ENCODE measurements around the gene PABPC1L. TPM values are rescaled to one million over a fixed set of nuclear protein-coding genes. Genes with fewer than 3 reads are reported as not detected.

The PABPC1L gene
- total RNA-seq, 1 experiment from 2014 or later, result 83.5 TPM

- H3K4me3 Mint-ChIP-seq, result no peak overlapping the region
- no peaks in the 10 kb centered on the region for H3K9me3 Mint-ChIP-seq
- H4K5ac ChIP-seq (ENCODE audit: insufficient read length, low read depth, low read length), result no peak overlapping the region
- no CpG with 5 or more reads among the region's 3 CpGs for WGBS (ENCODE audit: extremely low coverage, insufficient read length, low lambda C conversion rate)
- no peak overlapping the region for H4K91ac ChIP-seq (ENCODE audit: insufficient read length, low read depth, low read length)
- H3K23me2 ChIP-seq (ENCODE audit: insufficient read length, low read depth, low read length, poor library complexity, severe bottlenecking), result no peaks in the 10 kb centered on the region
- H2BK5ac ChIP-seq (ENCODE audit: insufficient read length, low read length), result no peak overlapping the region
- no peak overlapping the region for H3K14ac ChIP-seq (ENCODE audit: insufficient read depth, low read length)
- H2BK20ac ChIP-seq (ENCODE audit: low read depth, low read length, poor library complexity, severe bottlenecking), result no peak overlapping the region
- H3K56ac ChIP-seq (ENCODE audit: insufficient read length, low read depth, low read length), result no peak overlapping the region
- no peak overlapping the region for H2BK15ac ChIP-seq (ENCODE audit: low read depth, low read length)
- no peaks in the 10 kb centered on the region for H3K27me3 ChIP-seq (ENCODE audit: insufficient read depth, low read length)
- H2AFZ ChIP-seq (ENCODE audit: low read length), result no peak overlapping the region
- H3K4ac ChIP-seq (ENCODE audit: low read depth, low read length), result no peak overlapping the region
- DNase-seq, result no peak
- peaks cover 17 to 61% (median 32%) of the 10 kb centered on the region in 3 experiments; a peak in 6 of 7 replicates for H3K36me3 Mint-ChIP-seq (ENCODE audit: insufficient read depth in 1 of 3, low read depth in 3 of 3)
- no peak overlapping the region for H2AK5ac ChIP-seq (ENCODE audit: insufficient read length, low read length)
- no peaks in the 10 kb centered on the region for H3K79me1 ChIP-seq (ENCODE audit: insufficient read depth, low read depth, low read length, poor library complexity, severe bottlenecking)
- H2BK120ac ChIP-seq (ENCODE audit: low read depth, low read length, poor library complexity, severe bottlenecking), result no peak overlapping the region
- no peak overlapping the region for H2BK12ac ChIP-seq (ENCODE audit: insufficient read length, low read depth, low read length)
- H3K4me1 ChIP-seq (ENCODE audit: insufficient read depth, low read length), result no peaks in the 10 kb centered on the region; the same call in 1 of the 2 replicates
- H3K79me2 ChIP-seq (ENCODE audit: insufficient read depth, low read length), result no peaks in the 10 kb centered on the region
- H3K18ac ChIP-seq (ENCODE audit: insufficient read length, low read depth, low read length), result no peak overlapping the region
- no peak for TF ChIP-seq CTCF (conservative IDR thresholded peaks at IDR 0.05)
- no peak overlapping the region for H3K27ac Mint-ChIP-seq
- H3K23ac ChIP-seq (ENCODE audit: insufficient read length, low read depth, low read length), result no peak overlapping the region
- no peak overlapping the region for H3K4me2 ChIP-seq (ENCODE audit: insufficient read depth, insufficient read length, low read length)
- H3K27ac ChIP-seq (ENCODE audit: insufficient read length, low read depth, low read length), result no peak overlapping the region
- no peaks in the 10 kb centered on the region for H3K27me3 Mint-ChIP-seq (ENCODE audit: low read depth)
- H4K20me1 ChIP-seq (ENCODE audit: control insufficient read depth, insufficient read depth, insufficient read length), result no peaks in the 10 kb centered on the region
- H3K9ac ChIP-seq (ENCODE audit: extremely low read depth, insufficient read length, low read length), result no peak overlapping the region
- H3T11ph ChIP-seq (ENCODE audit: low read length), result no peak overlapping the region
- no peaks in the 10 kb centered on the region for H3K4me1 Mint-ChIP-seq
- H4K8ac ChIP-seq (replicated peaks; ENCODE audit: insufficient read length, low read depth, low read length), result no peak overlapping the region
- H3K9me3 ChIP-seq (ENCODE audit: control insufficient read depth, low read depth, low read length), result no peaks in the 10 kb centered on the region
Observed at GRCh38 chr20:44928595-44928994, 18.7 kb downstream of the PABPC1L start.
